ENCODE data around the gene EPB41L4A.

EPB41L4A gene

DNA sequence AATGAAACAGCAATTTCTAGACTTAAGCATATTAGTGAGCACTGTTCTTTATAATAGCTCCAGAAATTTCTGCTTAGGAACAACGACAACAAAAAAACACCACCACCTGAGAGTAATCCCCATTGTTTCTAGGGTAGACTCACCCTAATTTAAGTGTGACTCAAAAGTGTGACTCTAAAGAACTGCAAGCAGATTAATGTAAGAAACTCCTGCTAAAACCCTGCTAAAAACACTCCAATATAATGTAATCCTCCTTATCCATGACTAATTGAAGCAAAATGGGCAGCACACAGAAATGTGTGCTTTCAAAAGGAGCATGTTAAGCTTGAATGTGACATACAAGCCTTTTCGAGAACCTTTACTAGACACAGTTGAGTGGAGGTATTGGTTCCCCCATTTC is 296.0 kb downstream of the EPB41L4A start:
- POLR2A ChIA-PET, result no interaction called here
- TF ChIP-seq TARDBP (IDR thresholded peaks at IDR 0.05) (no peak), HDGF (IDR thresholded peaks at IDR 0.05; ENCODE audit: borderline replicate concordance) (no peak), SUZ12 (IDR thresholded peaks at IDR 0.05) (no peak), FOXA1 (IDR thresholded peaks at IDR 0.05) (no peak), LEF1 (IDR thresholded peaks at IDR 0.05; ENCODE audit: borderline replicate concordance) (no peak), NFRKB (IDR thresholded peaks at IDR 0.05) (no peak), ARNT (IDR thresholded peaks at IDR 0.05) (no peak), CTBP1 (IDR thresholded peaks at IDR 0.05; ENCODE audit: borderline replicate concordance) (no peak), ELF4 (IDR thresholded peaks at IDR 0.05) (no peak), BHLHE40 (IDR thresholded peaks at IDR 0.05; ENCODE audit: borderline replicate concordance) (no peak), ZNF384 (IDR thresholded peaks at IDR 0.05) (no peak)
- TF ChIP-seq, protein P1, sequence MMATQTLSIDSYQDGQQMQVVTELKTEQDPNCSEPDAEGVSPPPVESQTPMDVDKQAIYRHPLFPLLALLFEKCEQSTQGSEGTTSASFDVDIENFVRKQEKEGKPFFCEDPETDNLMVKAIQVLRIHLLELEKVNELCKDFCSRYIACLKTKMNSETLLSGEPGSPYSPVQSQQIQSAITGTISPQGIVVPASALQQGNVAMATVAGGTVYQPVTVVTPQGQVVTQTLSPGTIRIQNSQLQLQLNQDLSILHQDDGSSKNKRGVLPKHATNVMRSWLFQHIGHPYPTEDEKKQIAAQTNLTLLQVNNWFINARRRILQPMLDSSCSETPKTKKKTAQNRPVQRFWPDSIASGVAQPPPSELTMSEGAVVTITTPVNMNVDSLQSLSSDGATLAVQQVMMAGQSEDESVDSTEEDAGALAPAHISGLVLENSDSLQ (IDR thresholded peaks at IDR 0.05), result no peak
- CTCF ChIA-PET, result no interaction called here
- DNase-seq (ENCODE audit: extremely low spot score), result no peak

GRCh38 chr5:112122353-112122752 is 296.7 kb downstream of the EPB41L4A start:
- ChIA-PET POLR2A (no interaction called here), CTCF (no interaction called here)
- no peak for DNase-seq (ENCODE audit: extremely low spot score)
- TF ChIP-seq LEF1 (IDR thresholded peaks at IDR 0.05; ENCODE audit: borderline replicate concordance) (no peak), L3MBTL2 (conservative IDR thresholded peaks at IDR 0.05) (no peak), FOXM1 (IDR thresholded peaks at IDR 0.05; ENCODE audit: borderline replicate concordance) (no peak), SP1 (IDR thresholded peaks at IDR 0.05) (no peak)

DNA sequence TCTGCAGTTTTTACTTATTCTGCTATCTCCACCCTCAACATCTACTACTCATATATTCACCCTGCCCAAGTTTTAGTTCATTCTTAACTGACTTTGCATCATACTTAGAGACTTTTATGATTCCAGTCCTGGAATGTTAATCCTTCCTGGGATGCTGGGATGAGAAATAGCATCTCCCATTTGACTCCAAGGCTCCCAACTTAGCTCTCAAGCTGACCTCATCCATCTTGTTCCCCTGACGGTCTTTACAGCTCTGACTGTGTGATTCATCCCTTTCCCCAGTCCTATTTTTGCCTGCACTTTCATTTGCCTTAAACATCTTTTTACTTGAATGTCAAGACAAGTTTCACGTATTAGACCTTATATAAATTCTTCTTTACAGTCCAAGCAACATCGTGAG is 297.8 kb downstream of the EPB41L4A start:
- CTCF ChIA-PET, result no interaction called here
- POLR2A ChIA-PET, result no interaction called here
- DNase-seq (ENCODE audit: extremely low spot score), result no peak
- TF ChIP-seq LEF1 (IDR thresholded peaks at IDR 0.05; ENCODE audit: borderline replicate concordance) (no peak), ARNT (IDR thresholded peaks at IDR 0.05) (no peak), BHLHE40 (IDR thresholded peaks at IDR 0.05; ENCODE audit: borderline replicate concordance) (no peak), HDGF (IDR thresholded peaks at IDR 0.05; ENCODE audit: borderline replicate concordance) (no peak), TARDBP (IDR thresholded peaks at IDR 0.05) (no peak), L3MBTL2 (conservative IDR thresholded peaks at IDR 0.05) (no peak), SUZ12 (IDR thresholded peaks at IDR 0.05) (no peak)

GRCh38 chr5:112119969-112120368 is 299.1 kb downstream of the EPB41L4A start:
- POLR2A ChIA-PET, result no interaction called here
- TF ChIP-seq FOXM1 (IDR thresholded peaks at IDR 0.05; ENCODE audit: borderline replicate concordance), result no peak
- no peak for TF ChIP-seq HDGF (IDR thresholded peaks at IDR 0.05; ENCODE audit: borderline replicate concordance)
- no peak for TF ChIP-seq L3MBTL2 (conservative IDR thresholded peaks at IDR 0.05)
- no peak for TF ChIP-seq SP1 (IDR thresholded peaks at IDR 0.05)
- TF ChIP-seq ZNF384 (IDR thresholded peaks at IDR 0.05), result no peak
- no peak for TF ChIP-seq CTBP1 (IDR thresholded peaks at IDR 0.05; ENCODE audit: borderline replicate concordance)
- no peak for TF ChIP-seq FOXK2 (IDR thresholded peaks at IDR 0.05)
- no peak for TF ChIP-seq FOXA1 (IDR thresholded peaks at IDR 0.05)
- no peak for TF ChIP-seq TARDBP (IDR thresholded peaks at IDR 0.05)
- TF ChIP-seq LEF1 (IDR thresholded peaks at IDR 0.05; ENCODE audit: borderline replicate concordance), result no peak
- no peak for TF ChIP-seq ARNT (IDR thresholded peaks at IDR 0.05)
- TF ChIP-seq NFRKB (IDR thresholded peaks at IDR 0.05), result no peak
- TF ChIP-seq ELF4 (IDR thresholded peaks at IDR 0.05), result no peak
- CTCF ChIA-PET, result no interaction called here

GRCh38 chr5:112119508-112119907 is 299.6 kb downstream of the EPB41L4A start:
- DNase-seq (ENCODE audit: extremely low spot score), result no peak
- POLR2A ChIA-PET, result no interaction called here
- CTCF ChIA-PET, result interaction anchor here (0.6 kb wide), 1 partner anchor 600 kb away, joined by 3 read pairs; no protein-coding TSS in a partner anchor

More at GRCh38 chr5:112119969-112120368, 299.1 kb downstream of the EPB41L4A start:
- DNase-seq (ENCODE audit: extremely low spot score), result no peak

DNA sequence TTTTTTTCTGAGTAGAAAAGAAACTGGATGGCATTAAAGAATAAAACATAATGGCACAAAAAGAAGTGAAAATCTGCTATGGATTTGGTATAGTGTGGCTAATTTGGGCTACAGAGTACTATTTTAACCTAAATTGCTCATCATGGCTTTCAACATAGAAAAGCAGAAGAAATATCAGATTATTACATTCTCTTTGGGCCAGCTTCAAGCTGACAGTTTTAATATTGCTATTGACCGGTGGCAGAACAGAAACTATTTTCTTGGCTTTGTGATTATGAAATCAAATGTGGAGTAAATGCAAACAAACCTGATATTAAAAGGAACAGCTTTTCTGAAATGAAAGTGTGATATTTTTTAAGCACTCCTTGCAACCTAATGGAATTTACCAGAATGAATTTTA is 301.5 kb downstream of the EPB41L4A start:
- POLR2A ChIA-PET, result no interaction called here
- no peak for TF ChIP-seq LEF1 (IDR thresholded peaks at IDR 0.05; ENCODE audit: borderline replicate concordance)
- TF ChIP-seq FOXM1 (IDR thresholded peaks at IDR 0.05; ENCODE audit: borderline replicate concordance), result no peak
- no peak for TF ChIP-seq ZNF384 (IDR thresholded peaks at IDR 0.05)
- TF ChIP-seq CTBP1 (IDR thresholded peaks at IDR 0.05; ENCODE audit: borderline replicate concordance), result no peak
- TF ChIP-seq SUZ12 (IDR thresholded peaks at IDR 0.05), result no peak
- TF ChIP-seq NFRKB (IDR thresholded peaks at IDR 0.05), result no peak
- TF ChIP-seq FOXK2 (IDR thresholded peaks at IDR 0.05), result no peak
- no peak for TF ChIP-seq L3MBTL2 (conservative IDR thresholded peaks at IDR 0.05)
- DNase-seq (ENCODE audit: extremely low spot score), result no peak
- CTCF ChIA-PET, result no interaction called here

More at GRCh38 chr5:112119508-112119907, 299.6 kb downstream of the EPB41L4A start:
- no peak for TF ChIP-seq FOXK2 (IDR thresholded peaks at IDR 0.05)
- no peak for TF ChIP-seq CTBP1 (IDR thresholded peaks at IDR 0.05; ENCODE audit: borderline replicate concordance)
- no peak for TF ChIP-seq ARNT (IDR thresholded peaks at IDR 0.05)
- no peak for TF ChIP-seq FOXA1 (IDR thresholded peaks at IDR 0.05)
- no peak for TF ChIP-seq HDGF (IDR thresholded peaks at IDR 0.05; ENCODE audit: borderline replicate concordance)
- TF ChIP-seq L3MBTL2 (conservative IDR thresholded peaks at IDR 0.05), result no peak
- TF ChIP-seq FOXM1 (IDR thresholded peaks at IDR 0.05; ENCODE audit: borderline replicate concordance), result no peak
- TF ChIP-seq SP1 (IDR thresholded peaks at IDR 0.05), result no peak
- TF ChIP-seq BHLHE40 (IDR thresholded peaks at IDR 0.05; ENCODE audit: borderline replicate concordance), result no peak
- no peak for TF ChIP-seq LEF1 (IDR thresholded peaks at IDR 0.05; ENCODE audit: borderline replicate concordance)
- no peak for TF ChIP-seq ZNF384 (IDR thresholded peaks at IDR 0.05)
- TF ChIP-seq ELF4 (IDR thresholded peaks at IDR 0.05), result no peak
- TF ChIP-seq SUZ12 (IDR thresholded peaks at IDR 0.05), result no peak
- no peak for TF ChIP-seq NFRKB (IDR thresholded peaks at IDR 0.05)
- TF ChIP-seq, protein P1 (IDR thresholded peaks at IDR 0.05), result no peak
- no peak for TF ChIP-seq TARDBP (IDR thresholded peaks at IDR 0.05)

DNA sequence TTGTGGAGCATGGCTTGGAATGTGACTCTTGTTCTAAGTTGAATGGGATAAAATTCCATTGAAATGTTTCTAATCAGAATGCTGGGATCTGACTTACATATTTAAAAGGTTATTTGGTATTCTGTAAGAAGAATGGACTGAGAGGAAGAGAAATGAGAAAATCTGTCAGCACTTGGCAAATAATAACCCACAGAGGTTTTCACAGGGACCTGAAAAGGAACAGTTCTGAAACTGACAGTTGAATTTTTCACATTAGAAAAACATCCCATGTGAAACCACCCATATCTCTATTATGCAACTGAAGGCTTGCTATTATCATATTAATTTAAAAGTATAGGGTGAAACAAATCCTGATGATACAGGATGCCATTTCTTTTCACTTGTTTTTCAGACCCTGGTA is 302.7 kb downstream of the EPB41L4A start:
- POLR2A ChIA-PET, result no interaction called here
- CTCF ChIA-PET, result no interaction called here
- DNase-seq (ENCODE audit: extremely low spot score), result no peak
- no peak for TF ChIP-seq FOXA1 (IDR thresholded peaks at IDR 0.05)
- TF ChIP-seq SP1 (IDR thresholded peaks at IDR 0.05), result no peak
- TF ChIP-seq TARDBP (IDR thresholded peaks at IDR 0.05), result no peak
- TF ChIP-seq HDGF (IDR thresholded peaks at IDR 0.05; ENCODE audit: borderline replicate concordance), result no peak
- no peak for TF ChIP-seq ELF4 (IDR thresholded peaks at IDR 0.05)

Measured in HEK293T (cell line).